SK-N-DZ (cell line): Measurements from ENCODE around the gene TTI1.
"Not testable (repeated sequence)": the region's sequence is repeated elsewhere in the genome, so short reads cannot be mapped to it uniquely, and the experiment has no call there.

Experiments
- DNase-seq: peaks from one replicate; pipeline ENCODE4 v3.0.0-alpha.2; 2015; ENCODE audit warnings: low spot score

TTI1 gene

GRCh38 chr20:37969949-37970855 is 63.1 kb downstream of the TTI1 start:
- DNase-seq: no peak

- DNase-seq: peak; percentile 71
Measured at GRCh38 chr20:37968841-37969401, 64.3 kb downstream of the TTI1 start.

GRCh38 chr20:37963483-37963882 is 69.8 kb downstream of the TTI1 start:
- DNase-seq: not testable (repeated sequence)

- DNase-seq: no peak
Measured at GRCh38 chr20:37961066-37961465, 72.2 kb downstream of the TTI1 start.

DNA sequence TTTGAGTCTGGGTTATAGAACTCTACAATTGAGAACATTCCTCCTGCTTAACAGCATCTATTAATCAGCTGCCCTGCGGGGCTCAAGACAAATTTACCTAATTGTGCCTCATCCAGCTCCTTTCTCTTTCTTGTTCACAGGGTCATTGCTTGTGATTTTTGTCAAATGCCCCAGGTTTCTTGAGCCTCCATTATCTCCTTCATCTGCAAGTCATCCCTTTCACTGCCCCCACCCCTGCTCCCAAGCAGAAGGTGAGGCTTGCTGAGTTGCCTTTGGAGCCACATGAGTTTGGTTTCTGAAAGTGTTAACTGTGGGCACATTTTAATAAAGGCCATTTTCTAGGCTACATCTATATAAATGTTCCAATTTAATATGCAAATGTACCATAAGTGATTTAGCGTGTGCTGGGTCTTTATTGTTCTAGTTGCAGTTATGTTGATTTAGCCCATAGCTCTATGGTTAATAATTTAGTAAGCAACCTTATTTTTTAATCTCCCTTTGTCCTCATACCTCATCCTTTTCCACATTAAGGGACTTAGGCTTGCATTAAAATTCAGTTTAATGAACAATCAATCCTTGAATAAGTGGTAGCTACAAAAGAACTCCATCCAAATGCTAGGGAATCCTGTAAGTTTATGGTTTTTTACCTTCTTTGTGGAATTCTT is 74.3 kb downstream of the TTI1 start:
- DNase-seq: no peak

GRCh38 chr20:37956107-37956585 is 77.1 kb downstream of the TTI1 start:
- no peak for DNase-seq

DNA sequence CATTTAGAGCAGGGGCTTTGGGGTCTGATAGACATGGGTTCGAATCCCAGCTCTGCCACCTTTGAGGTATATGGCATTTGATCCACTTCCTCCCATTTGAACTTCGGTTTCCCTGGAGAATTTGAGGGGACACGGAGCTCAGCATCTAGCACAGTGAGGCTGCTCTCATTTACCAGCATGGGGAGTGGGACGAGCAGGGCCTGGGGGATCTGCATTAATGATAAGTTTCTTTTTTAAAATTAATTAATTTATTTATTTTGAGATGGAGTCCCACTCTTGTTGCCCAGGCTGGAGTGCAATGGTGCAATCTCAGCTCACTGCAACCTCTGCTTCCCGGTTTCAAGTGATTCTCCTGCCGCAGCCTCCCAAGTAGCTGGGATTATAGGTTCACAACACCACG is 77.7 kb downstream of the TTI1 start:
- no peak for DNase-seq

DNA sequence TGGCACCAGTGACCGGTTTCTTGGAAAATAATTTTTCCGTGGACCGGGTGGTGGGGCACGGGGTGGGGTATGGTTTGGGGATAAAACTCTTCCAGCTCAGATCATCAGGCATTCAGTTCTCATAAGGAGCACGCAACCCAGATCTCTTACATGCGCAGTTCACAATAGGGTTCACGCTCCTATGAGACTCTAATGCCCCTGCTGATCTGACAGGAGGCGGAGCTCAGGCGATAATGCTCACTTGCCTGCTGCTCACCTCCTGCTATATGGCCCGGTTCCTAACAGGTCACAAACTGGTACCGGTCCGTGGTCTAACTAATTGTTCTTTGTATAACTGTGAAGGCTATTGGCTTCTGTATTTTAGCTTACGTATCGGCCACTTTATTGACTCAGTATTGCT is 78.6 kb downstream of the TTI1 start:
- no peak for DNase-seq

- no peak for DNase-seq
Measured at GRCh38 chr20:37954190-37954589, 79.1 kb downstream of the TTI1 start.

GRCh38 chr20:37948956-37949355 is 84.3 kb downstream of the TTI1 start:
- DNase-seq: no peak

- no peak for DNase-seq
Measured at GRCh38 chr20:37947943-37948342, 85.3 kb downstream of the TTI1 start.

DNA sequence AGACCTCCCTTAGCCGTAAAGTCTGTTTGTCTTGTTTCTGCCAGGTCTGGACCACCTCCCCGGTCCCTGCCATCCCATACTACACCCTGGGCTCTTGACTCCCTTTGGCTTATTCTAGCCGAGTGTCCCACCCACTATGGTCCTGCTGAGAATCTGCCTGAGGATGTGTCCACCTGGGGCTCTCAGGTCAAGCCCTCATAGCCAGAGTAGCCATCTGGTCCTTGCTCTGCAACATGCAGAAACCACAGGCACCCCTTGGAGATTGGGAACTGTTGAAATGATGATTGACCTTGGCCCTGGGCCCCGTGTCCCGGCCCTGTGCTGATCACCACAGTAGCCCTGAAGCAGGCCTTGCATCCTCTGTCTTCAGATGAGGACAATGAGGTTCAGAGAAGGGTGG is 86.3 kb downstream of the TTI1 start:
- no peak for DNase-seq

DNA sequence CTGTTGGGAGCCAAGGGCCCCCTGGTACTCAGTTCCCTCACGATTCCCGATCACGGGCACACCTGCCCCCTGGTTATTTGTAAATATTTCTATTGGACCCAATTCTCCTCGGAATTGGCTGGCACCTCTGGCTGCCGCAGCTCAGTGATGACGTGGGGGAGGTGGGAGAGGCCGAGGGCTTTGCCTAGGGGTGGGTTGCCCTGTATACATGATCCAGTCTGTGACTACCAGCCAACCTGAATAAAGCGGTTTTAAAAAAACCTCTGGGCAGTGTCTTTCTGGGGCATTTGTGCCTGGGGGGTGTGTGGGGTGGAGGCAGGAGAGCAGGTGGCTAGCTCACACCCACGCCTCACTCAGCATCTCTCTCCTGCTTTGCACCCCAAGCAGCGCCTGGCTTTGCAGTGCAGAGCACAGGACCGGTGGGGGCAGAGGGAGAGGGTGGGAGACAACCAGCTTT is 88.1 kb downstream of the TTI1 start:
- DNase-seq: no peak

DNA sequence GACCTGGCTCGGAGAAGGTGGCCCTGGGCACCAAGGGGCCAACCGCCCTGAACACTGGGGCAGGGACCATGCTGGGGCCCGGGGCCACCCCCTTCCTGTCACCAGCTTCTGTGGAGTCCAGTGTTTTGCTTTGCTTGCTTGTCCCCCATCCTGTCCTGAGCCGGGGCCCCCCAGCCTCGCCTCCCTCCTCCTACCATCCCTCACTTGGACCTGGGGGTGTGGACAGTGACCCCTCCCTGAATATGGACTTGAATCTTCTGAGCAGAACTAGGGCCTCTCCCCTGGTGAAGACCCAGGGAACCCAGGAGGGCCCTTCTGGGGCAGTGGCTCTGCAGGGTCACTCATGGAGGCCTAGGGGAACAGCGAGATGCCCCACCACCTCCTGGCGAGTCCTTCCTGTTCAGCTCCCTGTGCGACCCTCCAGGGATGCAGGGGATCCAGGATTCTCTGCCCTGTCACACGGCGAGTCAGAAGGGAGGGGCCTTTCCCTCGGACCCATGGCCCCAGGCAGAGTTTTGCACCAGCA is 88.7 kb downstream of the TTI1 start:
- DNase-seq: no peak

DNA sequence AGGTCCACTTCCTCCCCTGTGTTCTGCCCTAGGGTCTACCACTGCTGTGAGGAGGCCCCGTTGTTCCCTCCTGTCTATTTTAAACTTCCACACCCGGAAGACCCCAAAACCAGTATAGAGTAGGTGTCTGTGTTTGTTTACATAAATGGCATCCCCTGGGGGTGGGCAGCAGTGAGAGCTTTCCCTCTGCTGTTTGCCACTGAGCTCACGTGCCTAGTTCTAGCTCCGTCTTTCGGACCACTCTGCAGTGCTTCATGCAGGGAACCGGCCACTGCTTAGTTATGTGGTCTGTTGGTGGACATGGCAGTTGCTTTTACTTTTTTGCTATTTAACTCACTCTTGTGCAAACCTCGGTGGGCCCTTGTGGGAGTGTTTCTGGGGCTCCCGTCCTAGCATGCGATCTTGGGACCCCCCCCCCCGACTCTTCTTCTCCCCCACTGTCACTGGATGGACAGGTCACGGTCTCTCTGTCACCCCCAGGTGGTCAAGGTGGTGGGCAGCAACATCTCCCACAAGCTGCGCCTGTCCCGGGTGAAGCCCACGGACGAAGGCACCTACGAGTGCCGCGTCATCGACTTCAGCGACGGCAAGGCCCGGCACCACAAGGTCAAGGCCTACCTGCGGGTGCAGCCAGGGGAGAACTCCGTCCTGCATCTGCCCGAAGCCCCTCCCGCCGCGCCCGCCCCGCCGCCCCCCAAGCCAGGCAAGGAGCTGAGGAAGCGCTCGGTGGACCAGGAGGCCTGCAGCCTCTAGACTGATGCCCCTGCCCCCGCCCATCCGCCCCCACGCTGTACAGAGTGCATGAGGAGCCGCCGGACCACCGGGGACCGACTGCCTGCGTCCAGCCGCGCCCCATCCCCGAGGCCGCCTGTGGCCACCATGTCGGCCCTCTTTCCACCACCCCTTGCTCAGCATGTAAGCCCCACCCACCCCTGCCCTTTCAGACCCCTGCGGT is 89.5 kb downstream of the TTI1 start:
- DNase-seq: no peak

DNA sequence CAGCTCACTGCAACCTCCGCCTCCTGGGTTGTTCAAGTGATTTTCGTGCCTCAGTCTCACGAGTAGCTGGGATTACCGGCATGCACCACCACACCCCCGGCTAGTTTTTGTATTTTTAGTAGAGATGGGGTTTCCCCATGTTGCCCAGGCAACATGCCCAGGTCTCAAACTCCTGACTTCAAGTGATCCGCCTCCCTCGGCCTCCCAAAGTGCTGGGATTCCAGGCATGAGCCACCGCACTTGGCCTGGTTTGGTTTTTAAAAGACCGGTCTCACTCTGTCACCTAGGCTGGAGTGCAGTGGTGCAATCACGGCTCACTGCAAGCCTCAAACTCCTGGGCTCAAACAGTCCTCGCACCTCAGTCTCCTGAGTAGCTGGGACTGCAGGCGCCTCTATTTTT is 90.2 kb downstream of the TTI1 start:
- DNase-seq: no peak

DNA sequence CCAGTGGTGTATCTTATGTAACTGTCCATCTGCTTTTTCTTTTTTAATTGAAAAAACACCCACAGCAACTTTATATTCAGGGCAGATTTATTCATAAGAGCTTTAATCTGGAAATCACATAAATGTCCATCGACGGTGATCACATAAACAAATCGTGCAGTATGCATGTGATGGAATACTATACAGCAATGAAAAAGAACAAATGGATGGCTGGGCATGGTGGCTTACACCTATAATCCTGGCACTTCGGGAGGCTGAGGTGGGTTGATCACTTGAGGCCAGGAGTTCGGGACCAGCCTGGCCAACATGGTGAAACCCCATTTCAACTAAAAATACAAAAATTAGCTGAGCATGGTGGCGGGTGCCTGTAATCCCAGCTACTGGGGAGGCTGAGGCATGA is 91.3 kb downstream of the TTI1 start:
- DNase-seq: no peak

- DNase-seq: no peak
Measured at GRCh38 chr20:37941332-37941731, 91.9 kb downstream of the TTI1 start.

- no peak for DNase-seq
Measured at GRCh38 chr20:37940858-37941257, 92.4 kb downstream of the TTI1 start.

DNA sequence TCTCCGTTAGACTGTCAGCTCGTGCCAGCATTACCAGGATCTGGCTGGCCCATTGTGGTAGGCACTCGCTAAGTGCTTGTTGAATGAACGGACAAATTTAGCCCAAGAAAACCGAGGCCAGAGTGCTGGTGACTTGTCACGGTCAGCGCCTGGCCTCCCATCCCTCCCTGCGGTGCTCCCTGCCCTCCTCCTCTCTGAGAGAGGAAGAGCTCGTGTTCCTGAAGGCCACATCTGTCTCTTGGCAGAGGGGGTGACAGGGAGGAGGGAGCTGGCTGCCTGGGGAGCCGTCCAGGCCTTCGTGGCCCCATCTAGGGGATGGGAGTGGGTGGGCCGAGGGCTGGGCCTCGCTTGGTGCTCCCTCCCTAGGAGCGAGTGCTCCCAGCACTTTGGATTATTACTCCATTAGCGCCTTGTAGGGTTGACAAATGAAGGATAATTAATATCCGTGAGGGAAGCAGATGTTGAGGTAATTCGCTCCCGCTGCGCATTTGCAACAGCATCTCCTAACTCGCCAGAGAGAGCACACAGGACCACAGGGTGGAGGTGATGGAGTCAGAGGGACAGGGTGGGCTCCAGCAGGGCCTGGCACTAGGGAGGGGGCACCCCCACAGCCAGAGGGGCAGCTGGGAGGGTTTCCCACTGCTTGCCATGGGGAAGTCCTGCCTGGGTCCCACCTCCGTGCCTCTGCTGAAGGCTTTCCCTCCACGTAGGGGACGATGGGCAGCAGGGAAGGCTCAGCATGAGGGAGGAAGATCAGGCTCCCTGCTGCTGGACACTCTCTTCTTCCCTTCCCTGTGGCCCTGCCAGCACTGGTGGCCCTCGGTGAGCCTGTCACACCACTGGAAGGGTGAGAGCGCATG is 93.3 kb downstream of the TTI1 start:
- DNase-seq: no peak
